BE2C (cell line): Measurements from ENCODE around the gene NME3.

Source experiments
- DNase-seq: peaks from one replicate; pipeline ENCODE4 v3.0.0-alpha.2; 2020
- H3K27me3 ChIP-seq: fragments of 250-450 bp; sonication (Bioruptor Pico); 2 replicates; pipeline ENCODE4 v1.5.1; 2020; ENCODE audit warnings: mild to moderate bottlenecking
- H3K36me3 ChIP-seq: fragments of 250-450 bp; sonication (Bioruptor Pico); 2 replicates; pipeline ENCODE4 v1.5.1; 2020; ENCODE audit warnings: mild to moderate bottlenecking
- H3K4me1 ChIP-seq: fragments of 250-450 bp; sonication (Bioruptor Pico); 2 replicates; pipeline ENCODE4 v1.5.1; 2020
- H3K4me3 ChIP-seq: 2 replicates; pipeline ENCODE4 v1.5.1; 2011; ENCODE audit warnings: low read depth, low read length
- H3K9me3 ChIP-seq: fragments of 250-450 bp; sonication (Bioruptor Pico); 2 replicates; pipeline ENCODE4 v1.5.1; 2020
- CTCF ChIP-seq: IDR thresholded peaks from 2 replicates; pipeline ENCODE4 v1.5.1; 2012; ENCODE audit warnings: mild to moderate bottlenecking, low read depth, low read length

Gene NME3

GRCh38 chr16:1744338-1744840 is 27.0 kb downstream of the NME3 start:
- no peak for DNase-seq
- Histone ChIP-seq H3K4me1 (no peaks in the 10 kb centered on the region), H3K9me3 (no peaks in the 10 kb centered on the region), H3K36me3 (peaks cover 30% of the 10 kb centered on the region), H3K4me3 (no peak overlapping the region), H3K27me3 (no peaks in the 10 kb centered on the region)
- no peak for TF ChIP-seq CTCF

- no peak for DNase-seq
Measured at GRCh38 chr16:1743376-1744337, 27.7 kb downstream of the NME3 start.

GRCh38 chr16:1741553-1742165 is 29.7 kb downstream of the NME3 start:
- TF ChIP-seq CTCF, result no peak
- no peak for DNase-seq
- H3K9me3 ChIP-seq, result no peaks in the 10 kb centered on the region
- H3K4me1 ChIP-seq, result no peaks in the 10 kb centered on the region
- H3K36me3 ChIP-seq, result peaks cover 19% of the 10 kb centered on the region
- H3K27me3 ChIP-seq, result no peaks in the 10 kb centered on the region
- no peak overlapping the region for H3K4me3 ChIP-seq

More at GRCh38 chr16:1743376-1744337, 27.7 kb downstream of the NME3 start:
- TF ChIP-seq CTCF, result no peak
- no peaks in the 10 kb centered on the region for H3K27me3 ChIP-seq
- H3K4me1 ChIP-seq, result no peaks in the 10 kb centered on the region
- H3K9me3 ChIP-seq, result no peaks in the 10 kb centered on the region
- peaks cover 29% of the 10 kb centered on the region for H3K36me3 ChIP-seq
- H3K4me3 ChIP-seq, result no peak overlapping the region

GRCh38 chr16:1740781-1741490 is 30.4 kb downstream of the NME3 start:
- TF ChIP-seq CTCF, result no peak
- Histone ChIP-seq H3K9me3 (no peaks in the 10 kb centered on the region), H3K27me3 (no peaks in the 10 kb centered on the region), H3K36me3 (peaks cover 19% of the 10 kb centered on the region), H3K4me1 (no peaks in the 10 kb centered on the region), H3K4me3 (no peak overlapping the region)
- no peak for DNase-seq

GRCh38 chr16:1740234-1740633 is 31.1 kb downstream of the NME3 start:
- H3K4me3 ChIP-seq, result no peak overlapping the region
- no peak for DNase-seq
- H3K9me3 ChIP-seq, result no peaks in the 10 kb centered on the region
- no peaks in the 10 kb centered on the region for H3K4me1 ChIP-seq
- no peaks in the 10 kb centered on the region for H3K27me3 ChIP-seq
- H3K36me3 ChIP-seq, result peaks cover 19% of the 10 kb centered on the region
- TF ChIP-seq CTCF, result no peak
